K562 (cell line): Measurements from ENCODE around the gene RIPK3.

Source experiments
- BHLHE40 ChIP-seq: IDR thresholded peaks from 2 replicates; pipeline ENCODE4 v1.6.1; 2011; ENCODE audit warnings: low read length, improper control_type of control experiment
- EP300 ChIP-seq: IDR thresholded peaks from 2 replicates; pipeline ENCODE4 v1.6.1; 2012; ENCODE audit warnings: low read length, improper control_type of control experiment
- KAT2B ChIP-seq: IDR thresholded peaks from one replicate; pipeline ENCODE4 v1.6.1; 2012; ENCODE audit warnings: low read depth, mild to moderate bottlenecking, control low read depth, inconsistent platforms, low read length, moderate library complexity
- NCOA1 ChIP-seq: fragments of 450-650 bp; IDR thresholded peaks from 2 replicates; pipeline ENCODE4 v1.6.1; 2016; ENCODE audit warnings: low read depth
- NR2C2 ChIP-seq, 2 experiments: fragments of 200-800 bp in 1 of 2; sonication (Bioruptor generic) in 1 of 2; sonication (generic) in 1 of 2; formaldehyde crosslinking in 1 of 2; IDR thresholded peaks; 2 replicates each; pipeline versions ENCODE4 v1.6.1 to v1.8.0; 2016 to 2022; ENCODE audit warnings: mild to moderate bottlenecking in 1 of 2, missing compliant biosample characterization in 1 of 2, missing genetic modification characterization in 1 of 2, missing genetic modification reagents in 1 of 2
- POLR2AphosphoS5 ChIP-seq: IDR thresholded peaks from 2 replicates; pipeline ENCODE4 v1.6.1; 2011; ENCODE audit warnings: mild to moderate bottlenecking, low read depth, low read length, moderate library complexity; ENCODE audit not compliant: control insufficient read depth, insufficient read depth
- SMARCC2 ChIP-seq: fragments of 450-650 bp; IDR thresholded peaks from 2 replicates; pipeline ENCODE4 v1.6.1; 2017; ENCODE audit warnings: antibody characterized with exemption, moderate library complexity, mild to moderate bottlenecking, low read depth
- TCF7 ChIP-seq: sonication (generic); IDR thresholded peaks from 2 replicates; pipeline ENCODE4 v1.6.1; 2016; ENCODE audit warnings: antibody characterized with exemption, borderline replicate concordance
- ZNF354B ChIP-seq: fragments of 250-450 bp; sonication (Bioruptor Pico); IDR thresholded peaks from 2 replicates; pipeline ENCODE4 v1.4.0; 2020

GRCh38 chr14:24332268-24332993 lies 7.4 kb downstream of the RIPK3 start:
- TF ChIP-seq EP300 (no peak), NR2C2 (CRISPR knock-in tag; IDR thresholded peaks at IDR 0.05) (no peak), NR2C2 (tag; IDR thresholded peaks at IDR 0.05) (no peak), BHLHE40 (no peak), NCOA1 (no peak), ZNF354B (CRISPR knock-in tag) (no peak), POLR2AphosphoS5 (no peak), TCF7 (no peak), SMARCC2 (no peak), KAT2B (no peak)
